SK-N-SH (cell line): ENCODE data around the gene TMEM256.

Source experiments
- CHD2 ChIP-seq: fragments of 150-350 bp; IDR thresholded peaks from 2 replicates; pipeline ENCODE4 v1.6.1; 2018; ENCODE audit warnings: low read length; ENCODE audit not compliant: partially characterized antibody
- CTCF ChIP-seq: fragments of 200-600 bp; sonication (generic); IDR thresholded peaks from 2 replicates; pipeline ENCODE4 v1.6.1; 2017; ENCODE audit warnings: antibody characterized with exemption, mild to moderate bottlenecking, moderate library complexity
- EP300 ChIP-seq, 2 experiments: IDR thresholded peaks; 2 replicates each; pipeline versions ENCODE4 v1.4.0 to v1.6.1; 2012; ENCODE audit warnings: borderline replicate concordance in 1 of 2, low read depth in 1 of 2, low read length in 1 of 2
- JUND ChIP-seq: IDR thresholded peaks from 2 replicates; pipeline ENCODE4 v1.4.0; 2012
- POLR2AphosphoS5 ChIP-seq: IDR thresholded peaks from 2 replicates; pipeline ENCODE4 v1.6.1; 2012; ENCODE audit warnings: low read depth, low read length
- RAD21 ChIP-seq: IDR thresholded peaks from 2 replicates; pipeline ENCODE4 v1.6.1; 2012; ENCODE audit warnings: mild to moderate bottlenecking, low read length
- REST ChIP-seq: IDR thresholded peaks from 2 replicates; pipeline ENCODE4 v1.6.1; 2012; ENCODE audit warnings: mild to moderate bottlenecking, low read depth, low read length, moderate library complexity

- no peak for TF ChIP-seq EP300 (IDR thresholded peaks at IDR 0.05; ENCODE audit: borderline replicate concordance in 1 of 2, low read depth in 1 of 2, low read length in 1 of 2)
- no peak for TF ChIP-seq RAD21
- no peak for TF ChIP-seq CTCF
- no peak for TF ChIP-seq CHD2
- TF ChIP-seq POLR2AphosphoS5: no peak
- TF ChIP-seq JUND: no peak
- TF ChIP-seq REST: no peak
Observed at GRCh38 chr17:7428557-7428956, 24.7 kb upstream of the TMEM256 start, which contains the start of gene SPEM3.
